CD4-positive, alpha-beta T cell treated with Interleukin-17A for 1 hour (primary cell): ENCODE results near the gene PHF2.

Source experiments
- DNase-seq: peaks from one replicate; pipeline ENCODE4 v3.0.0-alpha.2; 2020

Gene PHF2

GRCh38 chr9:93634311-93635185 lies 58.2 kb downstream of the PHF2 start:
- DNase-seq: no peak

GRCh38 chr9:93635186-93636107 lies 59.1 kb downstream of the PHF2 start:
- DNase-seq: no peak

GRCh38 chr9:93636172-93636661 lies 59.8 kb downstream of the PHF2 start:
- DNase-seq: no peak

- no peak for DNase-seq
Measured at GRCh38 chr9:93636667-93637066, 60.3 kb downstream of the PHF2 start.

DNA sequence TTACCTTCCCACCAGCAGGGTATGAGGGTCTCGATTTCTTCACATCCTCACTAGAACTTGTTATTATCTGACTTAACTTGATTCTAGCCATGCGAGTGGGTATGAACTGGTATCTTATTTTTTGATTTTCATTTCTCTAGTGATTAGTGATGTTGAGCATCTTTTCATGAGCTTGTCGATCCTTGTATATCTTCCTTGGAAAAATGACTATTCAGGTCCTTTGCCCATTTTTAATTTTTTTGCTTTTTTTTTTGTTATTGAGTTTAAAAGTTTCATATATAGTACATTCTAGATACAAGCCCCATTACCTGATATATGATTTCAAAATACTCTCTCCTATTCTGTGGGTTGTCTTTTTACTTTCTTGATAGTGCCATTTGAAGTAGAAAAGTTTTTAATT lies 61.5 kb downstream of the PHF2 start:
- no peak for DNase-seq

DNA sequence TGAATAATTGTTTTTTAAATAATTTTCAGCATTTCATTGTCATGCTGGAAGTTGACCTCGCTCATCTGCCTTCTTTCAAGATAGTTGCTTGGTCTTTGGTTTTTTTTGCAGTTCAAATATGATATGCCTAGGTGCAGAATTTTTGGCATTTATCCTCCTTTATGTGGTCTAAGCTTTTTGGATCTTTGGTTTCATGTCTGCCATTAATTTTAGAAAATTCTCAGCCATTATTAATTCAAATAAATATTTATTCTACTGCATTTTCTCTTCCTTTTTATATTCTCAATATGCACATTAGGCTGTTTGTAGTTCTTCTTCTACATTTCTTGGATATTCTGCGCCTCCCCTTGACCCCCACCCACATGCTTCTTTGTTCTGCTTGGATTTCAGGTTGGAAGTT lies 63.6 kb downstream of the PHF2 start:
- DNase-seq: no peak

GRCh38 chr9:93642961-93643360 lies 66.6 kb downstream of the PHF2 start:
- DNase-seq: no peak

DNA sequence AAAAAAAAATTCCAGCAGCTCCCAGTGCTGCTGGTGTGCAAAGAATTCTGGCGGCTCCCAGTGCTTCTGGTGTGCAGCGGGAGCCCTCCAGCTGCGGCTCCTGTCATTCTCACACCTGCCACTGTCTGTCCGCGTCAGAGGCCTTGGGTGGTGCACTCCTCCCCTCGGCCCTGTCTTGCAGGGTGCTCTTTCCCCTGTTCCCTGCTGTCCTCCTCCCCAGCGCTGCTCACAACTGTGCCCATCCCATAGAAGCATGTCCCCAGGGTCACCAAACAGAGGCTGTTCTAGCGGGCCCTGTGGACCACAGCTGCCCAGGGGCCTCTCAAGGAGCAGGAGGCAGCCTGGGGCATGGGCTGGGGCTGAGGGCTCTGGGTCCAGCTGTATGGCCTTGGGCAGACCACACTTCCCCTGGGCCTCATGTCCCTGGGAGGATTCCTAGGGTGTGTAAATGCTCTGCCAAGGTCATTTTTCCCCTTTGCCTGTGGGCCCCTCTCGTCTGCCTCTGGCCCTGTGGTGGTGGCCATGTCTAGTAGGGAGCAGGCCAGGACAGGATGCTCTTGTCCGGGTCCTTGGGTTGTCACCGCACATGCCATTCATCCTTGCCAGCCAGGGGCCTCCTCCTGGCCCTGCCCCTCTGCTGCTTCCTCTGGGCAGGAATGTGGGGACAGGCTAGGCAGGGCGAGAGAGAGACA lies 68.2 kb downstream of the PHF2 start:
- no peak for DNase-seq

DNA sequence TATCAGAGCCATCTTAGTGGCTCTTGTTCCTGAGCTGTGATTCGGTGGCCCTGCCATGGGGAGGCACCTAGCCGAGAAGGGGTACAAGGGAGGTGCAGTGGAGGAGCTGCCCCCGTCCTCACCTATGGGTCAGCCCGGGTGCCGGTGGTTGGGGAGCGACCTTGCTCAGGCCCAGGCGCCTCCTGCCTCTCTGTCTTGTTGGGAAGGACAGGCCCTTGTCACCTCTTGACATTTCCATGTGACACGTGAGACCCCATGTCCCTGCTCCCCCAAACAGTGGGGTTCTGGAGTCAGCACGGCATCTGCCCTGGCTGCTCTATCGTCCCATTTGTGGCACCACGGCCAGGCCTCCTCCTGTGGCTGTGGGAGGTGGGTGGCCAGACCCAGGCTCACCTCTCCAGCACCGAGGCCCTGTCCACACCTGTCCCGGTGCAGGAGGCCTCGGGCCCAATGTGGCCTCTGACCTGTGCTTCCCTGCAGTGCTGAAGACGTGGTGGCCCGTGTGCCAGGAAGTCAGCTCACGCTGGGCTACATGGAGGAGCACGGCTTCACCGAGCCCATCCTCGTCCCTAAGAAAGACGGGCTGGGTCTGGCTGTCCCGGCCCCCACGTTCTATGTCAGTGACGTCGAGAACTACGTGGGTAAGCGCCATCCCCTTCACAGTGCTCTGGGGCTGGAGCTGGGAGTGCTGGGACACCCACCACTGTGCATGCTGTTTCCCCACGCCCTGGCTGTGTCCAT lies 68.9 kb downstream of the PHF2 start:
- no peak for DNase-seq

GRCh38 chr9:93645921-93646639 lies 69.7 kb downstream of the PHF2 start:
- no peak for DNase-seq

DNA sequence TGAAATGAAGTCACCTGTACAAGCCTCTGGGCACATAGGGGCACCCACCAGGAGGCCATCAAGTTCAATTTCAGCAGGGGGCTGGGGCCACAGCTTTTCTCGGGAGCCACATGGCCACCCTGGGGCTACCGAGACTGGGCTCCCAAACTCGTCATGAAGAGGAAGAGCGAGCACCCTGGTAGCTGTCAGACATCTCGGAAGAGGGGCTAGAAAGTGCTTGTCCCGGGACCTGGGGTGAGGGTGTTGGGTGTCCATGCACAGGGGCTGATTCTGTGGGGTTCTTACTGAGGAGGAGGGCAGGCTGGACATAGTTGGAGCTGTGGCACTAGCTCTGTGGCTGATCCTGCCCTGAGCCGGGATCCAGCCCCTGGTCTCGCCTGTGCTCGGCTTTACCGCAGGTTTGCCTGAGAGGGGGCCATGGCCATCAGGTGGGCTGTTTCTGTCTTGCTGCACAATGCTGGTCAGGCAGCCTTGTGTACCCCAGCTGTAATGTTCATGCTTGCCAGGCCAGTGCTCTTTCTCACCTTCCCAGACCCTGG lies 70.3 kb downstream of the PHF2 start:
- DNase-seq: no peak

GRCh38 chr9:93648181-93648580 lies 71.8 kb downstream of the PHF2 start:
- DNase-seq: no peak

- DNase-seq: no peak
Measured at GRCh38 chr9:93648836-93649235, 72.5 kb downstream of the PHF2 start.

- DNase-seq: no peak
Measured at GRCh38 chr9:93649610-93650261, 73.4 kb downstream of the PHF2 start.

DNA sequence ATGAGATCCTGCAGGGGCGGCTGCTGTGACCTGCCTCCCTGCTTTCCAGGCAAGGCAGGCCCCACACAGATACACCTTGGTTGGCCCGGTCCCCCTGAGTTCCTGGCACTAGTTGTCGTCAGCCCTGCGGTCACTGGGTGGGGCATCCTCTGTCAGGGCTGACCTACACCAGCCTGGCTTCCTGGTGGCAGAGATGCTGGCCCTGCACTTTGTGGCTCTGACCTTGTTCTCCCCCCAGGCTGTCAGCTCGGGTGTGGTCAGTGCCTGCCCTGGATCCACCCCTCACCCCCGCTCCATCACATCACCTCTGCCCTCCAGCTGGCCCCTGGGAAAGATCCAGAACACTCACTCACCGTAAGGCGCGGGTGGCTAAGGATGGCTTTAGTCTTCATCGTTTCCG lies 74.1 kb downstream of the PHF2 start:
- DNase-seq: no peak

DNA sequence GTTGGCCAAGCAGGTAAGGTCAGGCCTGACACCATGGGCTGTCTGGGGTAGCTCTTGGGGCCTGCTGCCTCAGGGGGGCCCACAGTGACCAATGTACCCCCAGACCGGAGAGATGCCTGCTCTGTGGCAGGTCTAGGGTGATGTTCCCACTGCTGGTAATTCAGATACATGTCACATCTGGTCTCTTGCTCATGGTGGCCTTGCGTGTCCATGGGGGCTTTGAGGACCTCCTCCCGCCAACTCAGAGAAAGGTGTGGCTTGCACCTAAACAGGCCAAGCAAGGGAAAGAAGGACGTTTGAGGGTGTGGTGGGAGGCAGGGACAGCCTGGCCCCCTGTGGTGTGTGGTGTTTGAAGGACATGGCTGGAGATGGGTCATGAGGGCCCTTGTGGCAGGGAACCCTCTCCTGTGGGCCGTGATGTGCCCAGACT lies 75.2 kb downstream of the PHF2 start:
- DNase-seq: no peak

GRCh38 chr9:93652604-93653592 lies 76.5 kb downstream of the PHF2 start:
- DNase-seq: no peak

DNA sequence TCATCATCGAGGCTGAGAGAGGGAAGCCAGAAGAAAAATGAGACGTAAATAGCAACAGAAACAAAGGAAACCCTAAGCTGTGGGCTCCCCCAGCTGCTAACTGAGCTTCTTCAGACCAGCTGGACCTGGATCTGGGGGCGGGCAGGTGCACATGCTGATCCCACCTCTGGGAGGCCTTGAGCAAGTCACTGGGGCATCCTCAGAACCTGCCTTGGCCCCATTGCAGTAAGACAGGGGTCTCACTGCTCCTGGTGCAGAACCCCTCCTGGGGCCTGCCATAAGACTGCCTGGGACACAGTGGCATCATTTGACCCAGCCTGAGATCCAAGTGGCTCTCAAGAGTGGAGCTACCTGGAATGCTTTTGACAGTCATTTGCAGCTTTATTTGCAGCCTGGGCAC lies 77.4 kb downstream of the PHF2 start:
- DNase-seq: no peak

GRCh38 chr9:93654351-93654961 lies 78.1 kb downstream of the PHF2 start:
- no peak for DNase-seq
